Right ventricle myocardium inferior (tissue), 1 donor: ENCODE measurements around the gene PEX13. TPM values are rescaled to one million over a fixed set of nuclear protein-coding genes. Genes with fewer than 3 reads are reported as not detected.
"Not testable (repeated sequence)": the region's sequence is repeated elsewhere in the genome, so short reads cannot be mapped to it uniquely, and the experiment has no call there.

Source experiments
- ATAC-seq: fragments of 200-7000 bp; cut with Tn5 transposase; one replicate; pipeline ENCODE4 v1.9.1; 2020; ENCODE audit warnings: mild to moderate bottlenecking, moderate library complexity
- DNase-seq: peaks from one replicate; pipeline ENCODE4 v3.0.0; 2021; ENCODE audit errors: missing footprints
- intact Hi-C: fragments of 100-400 bp; cut with DNase I; formaldehyde crosslinking; loops from one replicate; pipeline ENCODE4 v1.11.0; 2022
- total RNA-seq: library from RNA; stranded (reverse); fragmentation: NEBNext Ultra II Directional; extraction: Animal tissue kit (Norgen Biotek cat#: 25700); gene quantifications from one replicate; pipeline ENCODE4 v1.2.1, GENCODE V29; 2021
- donor health status: DM: no; HTN: yes; CAD: no; lungs with severe emphysema.

The PEX13 gene
- total RNA-seq, 1 donor from 2014 or later, result 21.9 TPM

DNA sequence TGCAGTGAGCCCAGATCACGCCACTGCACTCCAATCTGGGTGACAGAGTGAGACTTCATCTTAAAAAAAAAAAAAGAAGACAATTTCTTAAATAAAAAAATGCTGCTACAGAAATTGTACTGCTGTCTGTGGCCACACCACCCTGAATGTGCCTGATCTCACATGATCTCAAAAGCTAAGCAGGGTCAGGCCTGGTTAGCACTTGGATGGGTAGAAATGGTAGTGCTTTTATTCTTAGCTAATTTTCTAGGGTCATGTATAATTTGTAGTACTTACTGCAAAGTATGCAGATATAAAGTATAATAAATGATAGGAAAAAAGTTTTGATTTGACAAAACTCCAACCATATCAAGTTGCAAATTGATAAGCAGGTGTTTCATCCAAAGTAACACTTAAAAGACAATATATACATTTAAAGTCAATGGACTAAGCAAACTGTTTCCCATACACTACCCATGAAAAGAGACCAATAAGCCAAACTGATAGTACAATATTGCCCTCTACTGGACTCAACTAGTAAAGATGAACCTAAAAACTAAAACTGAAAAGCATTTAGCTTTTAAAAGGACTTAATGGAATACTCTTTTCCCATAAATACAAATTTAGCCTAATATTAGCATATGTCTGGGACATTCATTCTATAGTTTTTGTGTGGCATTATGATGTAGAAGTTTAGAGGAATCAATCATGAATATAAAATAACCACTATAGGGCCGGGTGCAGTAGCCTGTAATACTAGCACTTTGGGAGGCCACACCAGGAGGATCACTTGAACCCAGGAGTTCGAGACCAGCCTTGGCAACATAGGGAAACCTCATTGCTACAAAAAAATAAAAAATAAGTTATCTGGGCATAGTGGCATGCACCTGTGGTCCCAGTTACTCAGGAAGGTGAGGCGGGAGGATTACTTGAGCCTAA, 18.6 kb upstream of the PEX13 start:
- intact Hi-C loops, result loop anchor here (5.0 kb wide), 1 partner anchor 207 kb away; no protein-coding TSS in a partner anchor
- ATAC-seq, result no peak
- DNase-seq, result no peak

DNA sequence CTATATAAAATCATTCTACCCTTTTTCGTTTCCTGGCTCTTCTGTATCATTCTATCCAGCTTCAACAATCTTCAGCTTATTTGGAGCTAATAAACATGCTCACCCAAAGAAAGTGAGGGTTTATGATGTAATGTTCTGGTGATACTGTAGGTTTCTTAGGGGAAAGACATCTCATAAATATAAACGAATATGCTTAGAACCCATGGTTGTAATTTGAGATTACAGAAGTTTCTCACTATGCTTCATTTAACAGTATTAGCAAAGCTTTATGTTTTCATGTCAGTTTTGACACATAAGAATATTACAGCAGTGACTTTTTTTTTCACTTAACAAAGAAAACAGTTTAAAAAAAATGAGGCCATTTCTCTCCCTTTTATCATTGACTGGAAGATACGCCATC, 11.8 kb upstream of the PEX13 start:
- intact Hi-C loops, result no loop called here
- ATAC-seq, result no peak
- no peak for DNase-seq

- intact Hi-C loops, result no loop called here
- ATAC-seq (no peak), DNase-seq (no peak)
These were observed 10.9 kb upstream of the PEX13 start for GRCh38 chr2:61006486-61007105.

GRCh38 chr2:61009355-61009754, 8.2 kb upstream of the PEX13 start:
- intact Hi-C loops, result no loop called here
- no peak for ATAC-seq

DNA sequence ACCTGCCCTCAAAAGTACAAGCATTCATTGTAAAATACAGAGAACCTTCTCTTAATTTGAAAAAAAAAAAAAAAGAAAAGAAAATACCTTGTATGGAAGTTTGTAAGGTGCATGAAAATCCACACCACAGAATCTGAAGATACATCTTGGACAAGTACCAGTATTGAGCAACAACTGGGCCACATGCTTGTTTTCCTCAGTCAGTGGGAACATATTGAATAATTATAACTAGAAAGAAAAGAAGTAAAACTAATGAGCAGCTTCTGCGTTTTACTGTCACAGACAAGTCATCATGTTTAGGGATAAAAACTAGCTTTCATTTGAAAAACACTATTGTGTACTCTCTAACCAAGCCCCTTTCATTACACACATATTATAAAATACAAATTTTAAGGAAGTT, 5.8 kb upstream of the PEX13 start:
- DNase-seq (no peak), ATAC-seq (no peak)
- intact Hi-C loops, result no loop called here

More at GRCh38 chr2:61009355-61009754, 8.2 kb upstream of the PEX13 start:
- DNase-seq, result no peak

- ATAC-seq, DNase-seq, intact Hi-C loops: not testable (repeated sequence)
These were observed 5.2 kb upstream of the PEX13 start for GRCh38 chr2:61012303-61012702.

GRCh38 chr2:61013382-61013781, 4.1 kb upstream of the PEX13 start:
- no peak for ATAC-seq
- no peak for DNase-seq
- intact Hi-C loops, result no loop called here

- ATAC-seq (no peak), DNase-seq (no peak)
- intact Hi-C loops, result loop anchor here (5.0 kb wide), 1 partner anchor 53 kb away; the partner anchor contains the start of gene SANBR
These were observed 2.8 kb upstream of the PEX13 start for GRCh38 chr2:61014763-61015162.

GRCh38 chr2:61015976-61016375, 1.5 kb upstream of the PEX13 start:
- intact Hi-C loops, result loop anchor here (2.0 to 5.0 kb wide), 2 partner anchors 51 to 133 kb away; partner anchors contain the start of gene SANBR
- DNase-seq (no peak), ATAC-seq (no peak)

GRCh38 chr2:61016392-61017002, 1.0 kb upstream of the PEX13 start:
- DNase-seq (no peak), ATAC-seq (no peak)
- intact Hi-C loops, result loop anchor here (2.0 to 5.0 kb wide), 2 partner anchors 51 to 134 kb away; partner anchors contain the start of gene SANBR

DNA sequence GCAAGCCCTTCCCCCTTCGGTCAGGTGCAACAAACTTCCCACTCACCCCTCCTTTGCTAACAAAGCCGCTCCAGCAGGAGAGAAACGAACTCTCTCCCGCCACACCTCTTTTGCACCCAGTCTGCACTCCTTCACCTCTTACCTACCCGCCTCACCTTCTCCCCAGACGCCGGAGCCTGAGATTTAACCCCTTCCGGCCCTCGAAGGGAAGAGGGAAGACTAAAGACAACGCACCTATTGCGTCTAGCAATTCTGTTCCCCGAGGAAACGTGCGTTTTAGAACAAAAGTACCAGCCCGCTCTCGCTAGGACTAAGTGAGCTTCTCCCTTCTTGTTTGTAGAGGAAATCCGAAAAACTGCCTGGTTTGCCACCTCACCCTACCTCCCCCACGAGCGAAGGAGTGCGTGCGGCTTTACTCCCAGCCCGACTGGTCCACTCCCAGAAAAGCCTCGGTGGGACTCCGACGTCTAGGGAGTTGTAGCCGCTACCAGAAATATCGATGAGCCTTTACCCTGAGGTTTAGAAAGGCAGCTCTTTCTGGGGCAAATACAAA, 441 bp upstream of the PEX13 start:
- intact Hi-C loops, result loop anchor here (2.0 to 5.0 kb wide), 2 partner anchors 50 to 134 kb away; partner anchors contain the start of gene SANBR
- DNase-seq, result peak; percentile 72
- ATAC-seq, result peak; percentile 89

DNA sequence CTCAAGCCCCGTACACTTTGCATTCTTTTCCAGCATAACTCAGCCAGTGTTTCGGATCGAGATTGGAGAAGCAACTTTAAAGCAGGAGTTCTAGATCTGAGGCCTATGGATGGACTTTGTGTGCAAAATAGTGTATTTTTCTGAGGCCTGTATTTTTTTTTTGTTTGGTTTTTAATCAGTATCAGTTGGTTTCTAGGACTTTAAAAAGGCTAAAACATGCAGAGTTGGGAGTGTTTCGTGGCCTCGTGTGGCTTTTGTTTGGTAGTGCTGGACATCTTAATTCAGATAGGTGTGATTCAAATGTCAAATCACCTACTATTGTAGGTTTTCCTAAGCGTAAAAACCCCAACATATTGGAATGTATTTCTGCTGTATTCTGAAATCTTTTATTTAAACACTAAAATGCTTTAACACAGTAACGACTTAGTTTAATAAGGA, 817 bp downstream of the PEX13 start:
- intact Hi-C loops, result loop anchor here (5.0 kb wide), 1 partner anchor 49 kb away; the partner anchor contains the start of gene SANBR
- no peak for DNase-seq
- no peak for ATAC-seq

DNA sequence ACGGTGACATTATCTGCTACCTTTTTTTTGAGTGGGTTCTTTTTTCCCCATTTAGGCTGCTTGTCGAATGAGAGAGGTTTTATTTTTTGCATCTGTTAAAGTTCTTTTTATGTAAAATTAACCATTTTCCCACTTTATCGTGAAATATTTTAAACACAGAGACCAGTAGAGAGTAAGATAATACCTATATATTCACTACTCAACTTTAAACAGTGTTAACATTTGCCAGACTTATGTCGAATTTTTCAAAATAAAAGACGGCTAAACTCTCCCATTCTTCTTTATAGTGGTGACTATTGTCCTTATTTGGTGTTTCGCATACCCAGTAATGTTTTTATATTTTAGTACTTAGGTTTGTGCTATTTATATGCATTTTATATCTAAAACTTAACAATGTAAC, 1.3 kb downstream of the PEX13 start:
- ATAC-seq, result no peak
- intact Hi-C loops, result loop anchor here (5.0 kb wide), 1 partner anchor 49 kb away; the partner anchor contains the start of gene SANBR
- no peak for DNase-seq

DNA sequence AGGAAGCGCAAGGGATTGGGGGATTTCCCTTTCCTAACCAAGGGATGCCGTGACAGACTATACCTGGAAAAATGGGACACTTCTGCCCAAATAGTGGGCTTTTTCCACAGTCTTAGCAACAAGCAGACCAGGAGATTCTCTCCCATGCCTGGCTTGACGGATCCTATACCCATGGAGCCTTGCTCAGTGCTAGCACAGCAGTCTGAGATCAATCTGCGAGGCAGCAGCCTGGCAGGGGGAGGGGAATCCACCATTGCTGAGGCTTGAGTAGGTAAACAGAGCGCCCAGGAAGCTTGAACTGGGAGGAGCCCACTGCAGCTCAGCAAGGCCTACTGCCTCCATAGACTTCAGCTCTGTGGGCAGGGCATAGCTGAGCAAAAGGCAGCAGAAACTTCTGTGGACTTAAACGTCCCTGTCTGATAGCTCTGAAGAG, 3.7 kb downstream of the PEX13 start:
- no peak for ATAC-seq
- intact Hi-C loops, result no loop called here

GRCh38 chr2:61023670-61024069, 6.2 kb downstream of the PEX13 start:
- intact Hi-C loops, result no loop called here
- ATAC-seq, result no peak

More for the DNA sequence above, 3.7 kb downstream of the PEX13 start:
- no peak for DNase-seq

DNA sequence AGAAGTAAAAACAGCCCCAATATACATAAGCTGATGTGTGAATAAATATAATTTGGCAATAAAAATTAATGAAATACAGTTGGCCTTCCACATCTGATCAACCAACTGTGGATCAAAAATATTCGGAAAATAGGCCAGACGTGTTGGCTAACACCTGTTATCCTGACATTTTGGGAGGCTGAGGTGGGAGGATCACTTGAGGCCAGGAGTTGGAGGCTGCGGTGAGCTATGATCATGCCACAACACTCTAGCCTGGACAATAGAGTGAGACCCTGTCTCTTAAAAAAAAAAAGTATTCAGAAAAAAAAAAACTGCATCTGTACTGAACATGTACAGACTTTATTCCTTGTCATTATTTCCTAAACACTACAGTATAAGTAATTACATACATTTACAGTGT, 12.0 kb downstream of the PEX13 start:
- intact Hi-C loops, result no loop called here
- DNase-seq (no peak), ATAC-seq (no peak)

More at GRCh38 chr2:61023670-61024069, 6.2 kb downstream of the PEX13 start:
- no peak for DNase-seq

DNA sequence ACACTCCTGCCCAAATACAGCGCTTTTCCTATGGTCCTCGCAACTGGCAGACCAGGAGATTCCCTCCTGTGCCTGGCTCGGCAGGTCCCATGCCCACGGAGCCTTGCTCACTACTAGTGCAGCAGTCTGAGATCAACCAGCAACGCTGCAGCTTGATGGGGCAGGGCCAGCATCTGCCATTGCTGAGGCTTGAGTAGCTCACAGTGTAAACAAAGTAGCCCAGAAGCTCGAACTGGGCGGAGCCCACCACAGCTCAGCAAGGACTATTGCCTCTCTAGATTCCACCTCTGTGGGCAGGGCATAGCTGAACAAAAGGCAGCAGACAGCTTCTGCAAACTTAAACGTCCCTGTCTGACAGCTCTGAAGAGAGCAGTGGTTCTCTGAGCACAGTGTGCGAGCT, 17.1 kb downstream of the PEX13 start:
- DNase-seq, ATAC-seq, intact Hi-C loops: not testable (repeated sequence)

DNA sequence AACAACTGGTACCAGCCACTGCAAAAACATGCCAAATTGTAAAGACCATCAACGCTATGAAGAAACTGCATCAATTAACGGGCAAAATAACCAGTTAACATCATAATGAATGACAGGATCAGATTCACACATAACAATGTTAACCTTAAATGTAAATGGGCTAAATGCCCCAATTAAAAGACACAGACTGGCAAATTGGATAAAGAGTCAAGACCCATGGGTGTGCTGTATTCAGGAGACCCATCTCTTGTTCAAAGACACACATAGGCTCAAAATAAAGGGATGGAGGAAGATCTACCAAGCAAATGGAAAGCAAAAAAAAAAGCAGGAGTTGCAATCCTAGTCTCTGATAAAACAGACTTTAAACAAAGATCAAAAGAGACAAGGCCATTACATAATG, 19.1 kb downstream of the PEX13 start:
- intact Hi-C loops, DNase-seq, ATAC-seq: not testable (repeated sequence)

GRCh38 chr2:61042807-61043206, 25.3 kb downstream of the PEX13 start:
- intact Hi-C loops, result no loop called here
- no peak for DNase-seq
- no peak for ATAC-seq
